OCI-LY1 (cell line): Measurements from ENCODE around the gene CCL3.
"Not testable (repeated sequence)": the region's sequence is repeated elsewhere in the genome, so short reads cannot be mapped to it uniquely, and the experiment has no call there.

Experiments
- H2AFZ ChIP-seq: fragments of 200-600 bp; sonication (generic), shearing (Covaris generic); 2 replicates; pipeline ENCODE4 v1.6.0; 2014; ENCODE audit warnings: antibody characterized with exemption, mild to moderate bottlenecking, low read length
- H3F3A ChIP-seq: fragments of 200-600 bp; sonication (generic), shearing (Covaris generic); 2 replicates; pipeline ENCODE4 v1.6.0; 2014; ENCODE audit warnings: mild to moderate bottlenecking, antibody characterized with exemption, low read length, moderate library complexity; ENCODE audit not compliant: insufficient read depth
- H3K27ac ChIP-seq: fragments of 200-600 bp; sonication (generic); 2 replicates; pipeline ENCODE4 v1.5.1; 2014; ENCODE audit warnings: low read length, mixed run types, mild to moderate bottlenecking, low read depth; ENCODE audit not compliant: poor library complexity, severe bottlenecking
- H3K27me3 ChIP-seq: fragments of 200-600 bp; sonication (generic); 2 replicates; pipeline ENCODE4 v1.6.0; 2014; ENCODE audit warnings: antibody characterized with exemption, mild to moderate bottlenecking, low read length, moderate library complexity; ENCODE audit not compliant: insufficient read depth
- H3K36me3 ChIP-seq: fragments of 200-600 bp; sonication (generic); 2 replicates; pipeline ENCODE4 v1.6.1; 2014; ENCODE audit warnings: mild to moderate bottlenecking, antibody characterized with exemption, low read length, moderate library complexity, mixed read lengths; ENCODE audit not compliant: insufficient read depth
- H3K4me1 ChIP-seq: fragments of 200-600 bp; sonication (generic); 2 replicates; pipeline ENCODE4 v1.5.1; 2014; ENCODE audit warnings: mild to moderate bottlenecking, low read length, moderate library complexity; ENCODE audit not compliant: insufficient read depth, severe bottlenecking
- H3K4me2 ChIP-seq: fragments of 200-600 bp; sonication (generic), shearing (Covaris generic); 2 replicates; pipeline ENCODE4 v1.6.1; 2014; ENCODE audit warnings: low read length
- H3K4me3 ChIP-seq: fragments of 200-600 bp; sonication (generic); 2 replicates; pipeline ENCODE4 v1.5.1; 2014; ENCODE audit warnings: low read length, low read depth, mild to moderate bottlenecking, mixed read lengths; ENCODE audit not compliant: poor library complexity, severe bottlenecking
- H3K79me2 ChIP-seq: fragments of 200-600 bp; shearing (Covaris generic); 2 replicates; pipeline ENCODE4 v1.6.1; 2016; ENCODE audit warnings: mixed run types, low read length, mixed read lengths; ENCODE audit not compliant: insufficient read depth
- H3K9ac ChIP-seq: fragments of 200-600 bp; sonication (generic), shearing (Covaris generic); 2 replicates; pipeline ENCODE4 v1.6.1; 2014; ENCODE audit warnings: mild to moderate bottlenecking, low read length, mixed read lengths
- H3K9me2 ChIP-seq: fragments of 200-600 bp; sonication (generic), shearing (Covaris generic); 2 replicates; pipeline ENCODE4 v1.6.1; 2014; ENCODE audit warnings: low read depth, mild to moderate bottlenecking, low read length, mixed read lengths
- H3K9me3 ChIP-seq: fragments of 200-600 bp; shearing (Covaris generic); 2 replicates; pipeline ENCODE4 v1.6.1; 2014; ENCODE audit warnings: low read length, mixed read lengths
- H4K20me1 ChIP-seq: fragments of 200-600 bp; sonication (generic), shearing (Covaris generic); 2 replicates; pipeline ENCODE4 v1.6.0; 2016; ENCODE audit warnings: mild to moderate bottlenecking, low read length; ENCODE audit not compliant: insufficient read depth
- CTCF ChIP-seq: fragments of 200-600 bp; sonication (generic), shearing (Covaris generic); IDR thresholded peaks from 2 replicates; pipeline ENCODE4 v1.5.1; 2017; ENCODE audit warnings: mild to moderate bottlenecking, antibody characterized with exemption, low read length, moderate library complexity, mixed read lengths
- EZH2 ChIP-seq: fragments of 200-600 bp; sonication (generic), shearing (Covaris generic); IDR thresholded peaks from 2 replicates; pipeline ENCODE4 v1.8.0; 2017; ENCODE audit warnings: borderline replicate concordance, mixed run types, mild to moderate bottlenecking, antibody characterized with exemption, low read length, moderate library complexity, mixed read lengths

The CCL3 gene

GRCh38 chr17:36127199-36127893 lies 37.4 kb upstream of the CCL3 start:
- Histone ChIP-seq H3K9me3 (peaks cover 9% of the 10 kb centered on the region; the same call in 1 of the 2 replicates), H3K36me3 (no peaks in the 10 kb centered on the region), H3K4me2 (no peak overlapping the region), H2AFZ (no peak overlapping the region), H3K27ac (no peak overlapping the region), H4K20me1 (no peaks in the 10 kb centered on the region), H3K4me1 (peaks cover 4% of the 10 kb centered on the region), H3K4me3 (no peak overlapping the region), H3K9me2 (no peaks in the 10 kb centered on the region), H3K27me3 (no peaks in the 10 kb centered on the region), H3F3A (no peaks in the 10 kb centered on the region), H3K79me2 (no peaks in the 10 kb centered on the region), H3K9ac (no peak overlapping the region)
- no peak for TF ChIP-seq CTCF
- TF ChIP-seq EZH2 = no peak

- Histone ChIP-seq H4K20me1 (no peaks in the 10 kb centered on the region), H3K4me3 (no peak overlapping the region), H3K27ac (no peak overlapping the region), H3K4me1 (peaks cover 4% of the 10 kb centered on the region), H3K9ac (no peak overlapping the region), H3K27me3 (no peaks in the 10 kb centered on the region), H3K9me2 (no peaks in the 10 kb centered on the region), H3K4me2 (no peak overlapping the region), H3K9me3 (peaks cover 9% of the 10 kb centered on the region; the same call in 1 of the 2 replicates), H2AFZ (no peak overlapping the region), H3K79me2 (no peaks in the 10 kb centered on the region), H3F3A (no peaks in the 10 kb centered on the region), H3K36me3 (no peaks in the 10 kb centered on the region)
- TF ChIP-seq CTCF (no peak), EZH2 (no peak)
These were observed 35.2 kb upstream of the CCL3 start for GRCh38 chr17:36124879-36125824.

- no peaks in the 10 kb centered on the region for H3K36me3 ChIP-seq
- TF ChIP-seq EZH2 (no peak), CTCF (no peak)
- no peak overlapping the region for H3K4me2 ChIP-seq
- peaks cover 4% of the 10 kb centered on the region for H3K4me1 ChIP-seq
- no peaks in the 10 kb centered on the region for H3K9me2 ChIP-seq
- no peak overlapping the region for H2AFZ ChIP-seq
- H3K9me3 ChIP-seq = peaks cover 9% of the 10 kb centered on the region; the same call in 1 of the 2 replicates
- H3K27me3 ChIP-seq = no peaks in the 10 kb centered on the region
- H3K4me3 ChIP-seq = no peak overlapping the region
- H4K20me1 ChIP-seq = no peaks in the 10 kb centered on the region
- H3K79me2 ChIP-seq = no peaks in the 10 kb centered on the region
- no peaks in the 10 kb centered on the region for H3F3A ChIP-seq
- H3K27ac ChIP-seq = no peak overlapping the region
- H3K9ac ChIP-seq = no peak overlapping the region
These were observed 33.5 kb upstream of the CCL3 start for GRCh38 chr17:36123431-36123830.

GRCh38 chr17:36121099-36121498 lies 31.2 kb upstream of the CCL3 start:
- not testable (repeated sequence) for H3K36me3 ChIP-seq, H3K4me1 ChIP-seq, H3F3A ChIP-seq, H4K20me1 ChIP-seq, H2AFZ ChIP-seq, H3K4me3 ChIP-seq, H3K27me3 ChIP-seq, H3K9ac ChIP-seq, H3K27ac ChIP-seq, H3K9me2 ChIP-seq, H3K9me3 ChIP-seq, H3K4me2 ChIP-seq, H3K79me2 ChIP-seq
